B cell (primary cell): Measurements from ENCODE around the gene LHPP. TPM values are rescaled to one million over a fixed set of nuclear protein-coding genes. Genes with fewer than 3 reads are reported as not detected.
A peak's percentile ranks its signal among the peaks of the same experiment; 100 is the strongest.

Source experiments
- ATAC-seq: fragments of 200-7000 bp; cut with Tn5 transposase; one replicate; pipeline ENCODE4 v1.10.0; 2021; ENCODE audit warnings: low read depth, mild to moderate bottlenecking, moderate number of reproducible peaks, moderate library complexity
- CTCF ChIA-PET: fragments of 350-600 bp; sonication (Branson Sonifier 250); formaldehyde crosslinking; loops from one replicate; lab custom pipeline; 2021; ENCODE audit warnings: antibody characterized with exemption, inconsistent platforms; lab: Charles Lee
- POLR2A ChIA-PET: fragments of 350-600 bp; sonication (Branson Sonifier 250); formaldehyde crosslinking; loops from one replicate; lab custom pipeline; 2021; ENCODE audit warnings: antibody characterized with exemption; lab: Charles Lee
- DNase-seq: peaks from one replicate; pipeline ENCODE4 v3.0.0; 2013
- H2AFZ ChIP-seq: 2 replicates; pipeline ENCODE4 v1.6.1; 2012; ENCODE audit warnings: mild to moderate bottlenecking, low read depth, low read length; ENCODE audit not compliant: insufficient read depth, poor library complexity, severe bottlenecking
- H3K27ac ChIP-seq, 2 donors: 1 replicate in 1 of 2; 2 replicates in 1 of 2; pipeline ENCODE4 v1.5.1; 2012 to 2013; ENCODE audit warnings: low read length in 2 of 2, mild to moderate bottlenecking in 2 of 2, moderate library complexity in 1 of 2
- H3K27me3 ChIP-seq, 4 experiments: fragments of 200-600 bp in 1 of 4; sonication (generic) in 1 of 4; replicated peaks in 1 of 4; 1 replicate in 2 of 4; 2 replicates in 2 of 4; pipeline versions ENCODE4 v1.6.1 to v1.7.0; 2013 to 2016; ENCODE audit warnings: low read length in 3 of 4, mild to moderate bottlenecking in 2 of 4, mixed read lengths in 1 of 4, moderate library complexity in 1 of 4; ENCODE audit not compliant: insufficient read depth in 4 of 4, control insufficient read depth in 3 of 4; ENCODE audit errors: control extremely low read depth in 1 of 4
- H3K36me3 ChIP-seq, 2 experiments: replicated peaks in 1 of 2; 1 replicate in 1 of 2; 2 replicates in 1 of 2; pipeline versions ENCODE4 v1.6.1 to v1.7.1; 2013; ENCODE audit warnings: low read length in 1 of 2; ENCODE audit not compliant: insufficient read depth in 2 of 2, control insufficient read depth in 1 of 2; ENCODE audit errors: control extremely low read depth in 1 of 2, extremely low read depth in 1 of 2
- H3K4me1 ChIP-seq, 2 donors: fragments of 200-600 bp in 1 of 2; sonication (generic) in 1 of 2; 1 replicate in 1 of 2; 2 replicates in 1 of 2; pipeline versions ENCODE4 v1.5.1 to v1.6.1; 2013 to 2017; ENCODE audit warnings: low read length in 2 of 2; ENCODE audit not compliant: control insufficient read depth in 2 of 2, insufficient read depth in 2 of 2
- H3K4me2 ChIP-seq: replicated peaks from 2 replicates; pipeline ENCODE3; 2012; ENCODE audit warnings: mild to moderate bottlenecking, low read depth, low read length; ENCODE audit not compliant: poor library complexity, severe bottlenecking
- H3K4me3 ChIP-seq, 5 experiments: fragments of 200-600 bp in 1 of 5; sonication (generic) in 1 of 5; 1 replicate in 3 of 5; 2 replicates in 2 of 5; pipeline versions ENCODE4 v1.5.1 to v1.7.0; 2011 to 2016; ENCODE audit warnings: low read length in 4 of 5, mild to moderate bottlenecking in 4 of 5, low read depth in 2 of 5, control low read depth in 1 of 5, moderate library complexity in 1 of 5; ENCODE audit not compliant: insufficient read depth in 1 of 5; ENCODE audit errors: control extremely low read depth in 1 of 5, extremely low read depth in 1 of 5
- H3K79me2 ChIP-seq: fragments of 200-600 bp; sonication (generic); one replicate; pipeline ENCODE4 v1.6.0; 2016; ENCODE audit warnings: low read length; ENCODE audit not compliant: control insufficient read depth, insufficient read depth
- H3K9ac ChIP-seq: fragments of 200-600 bp; sonication (generic); 2 replicates; pipeline ENCODE4 v1.6.1; 2017; ENCODE audit warnings: mild to moderate bottlenecking, low read length, moderate library complexity
- H3K9me3 ChIP-seq, 3 donors: one replicate each; pipeline versions ENCODE4 v1.6.1 to v1.7.1; 2013; ENCODE audit warnings: low read length in 2 of 3; ENCODE audit not compliant: control insufficient read depth in 2 of 3, insufficient read depth in 1 of 3; ENCODE audit errors: control extremely low read depth in 1 of 3
- H4K20me1 ChIP-seq: 2 replicates; pipeline ENCODE4 v1.6.0; 2012; ENCODE audit warnings: mild to moderate bottlenecking, low read length; ENCODE audit not compliant: insufficient read depth, control insufficient read depth, poor library complexity, severe bottlenecking
- H3K27ac Mint-ChIP-seq: one replicate; pipeline ENCODE4 v1.8.0; 2021; ENCODE audit warnings: mixed read lengths
- H3K27me3 Mint-ChIP-seq: one replicate; pipeline ENCODE4 v1.8.0; 2021; ENCODE audit warnings: mixed read lengths
- H3K4me1 Mint-ChIP-seq: one replicate; pipeline ENCODE4 v1.8.0; 2021; ENCODE audit warnings: mixed read lengths
- H3K4me3 Mint-ChIP-seq: one replicate; pipeline ENCODE4 v1.8.0; 2021; ENCODE audit warnings: mixed read lengths
- H3K9me3 Mint-ChIP-seq: one replicate; pipeline ENCODE4 v1.8.0; 2022; ENCODE audit warnings: mixed read lengths; ENCODE audit not compliant: insufficient read depth
- CTCF ChIP-seq: fragments of 200-600 bp; IDR thresholded peaks from one replicate; pipeline ENCODE4 v1.8.0; 2022; ENCODE audit warnings: antibody characterized with exemption, mild to moderate bottlenecking
- EZH2 ChIP-seq: IDR thresholded peaks from 2 replicates; pipeline ENCODE4 v1.6.1; 2012; ENCODE audit warnings: borderline replicate concordance, low read depth, mild to moderate bottlenecking, moderate library complexity, low read length; ENCODE audit not compliant: insufficient read depth, poor library complexity, severe bottlenecking
- WGBS: methylation state at CpG from one replicate; pipeline ENCODE4 v1.1.5; 2013; ENCODE audit warnings: missing lambda C conversion rate; ENCODE audit not compliant: insufficient coverage; 5-methylcytosine and 5-hydroxymethylcytosine counted together
- intact Hi-C: fragments of 100-400 bp; cut with micrococcal nuclease; formaldehyde crosslinking; loops from one replicate; pipeline ENCODE4 v1.10.0; 2022
- polyA plus RNA-seq: library from polyadenylated mRNA; depleted of rRNA; stranded (reverse); fragments of >200 nt; gene quantifications from 2 replicates; pipeline ENCODE4 v1.2.3, GENCODE V29; 2012
- total RNA-seq, 2 donors: library from RNA; stranded (reverse); fragments of 120-200 nt in 1 of 2; gene quantifications; 1 replicate in 1 of 2; 2 replicates in 1 of 2; pipeline versions ENCODE4 v1.2.3 to v1.2.4, GENCODE V29; 2013 to 2022

Gene LHPP
- total and polyA plus RNA-seq, 2 donors (not counting 1 experiment from before 2014, with no cell fraction given): 60.2 to 83.5 TPM

- Mint-ChIP-seq H3K9me3 (no peaks in the 10 kb centered on the region), H3K27ac (no peak overlapping the region), H3K4me3 (peak overlapping the region; percentile 63), H3K4me1 (peaks cover 28% of the 10 kb centered on the region), H3K27me3 (peaks cover 74% of the 10 kb centered on the region)
- H3K4me3 ChIP-seq: peak overlapping the region in 2 of 5 experiments; percentile 7 to 16
- no peak overlapping the region for H2AFZ ChIP-seq
- intact Hi-C loops: no loop called here
- ChIA-PET POLR2A (no interaction called here), CTCF (interaction anchor here (0.7 kb wide), 1 partner anchor 12 kb away, joined by 3 read pairs; the partner anchor contains the start of gene LHPP)
- H4K20me1 ChIP-seq: no peaks in the 10 kb centered on the region
- no peaks in the 10 kb centered on the region for H3K36me3 ChIP-seq
- H3K79me2 ChIP-seq: no peaks in the 10 kb centered on the region
- H3K4me1 ChIP-seq: peaks cover 31 to 42% of the 10 kb centered on the region in 2 donors
- WGBS: 3% methylated on average over 51 of the region's 59 CpGs
- H3K27me3 ChIP-seq: peaks cover 0 to 70% (median 49%) of the 10 kb centered on the region in 4 experiments
- TF ChIP-seq CTCF: no peak
- peak; percentile 38 for TF ChIP-seq EZH2
- ATAC-seq: no peak
- peak overlapping the region; percentile 78 for H3K4me2 ChIP-seq
- no peak overlapping the region for H3K27ac ChIP-seq
- peaks cover 0 to 3% (median 0%) of the 10 kb centered on the region in 3 donors for H3K9me3 ChIP-seq
- H3K9ac ChIP-seq: peak overlapping the region; percentile 32
- peak; percentile 42 for DNase-seq
Measured at GRCh38 chr10:124449170-124450011, 12.2 kb upstream of the LHPP start.
